Stomach (tissue), 9 donors: ENCODE measurements around the gene COPG1. TPM values are rescaled to one million over a fixed set of nuclear protein-coding genes. Genes with fewer than 3 reads are reported as not detected.

Experiments
- DNase-seq, 2 donors: peaks; one replicate each; pipeline versions ENCODE4 v3.0.0 to v3.0.0-alpha.2; 2013 to 2019
- H3K27ac ChIP-seq, 5 donors: fragments of 200-600 bp in 4 of 5; sonication (generic) in 4 of 5; one replicate each; pipeline ENCODE4 v1.5.1; 2013 to 2019; ENCODE audit warnings: mild to moderate bottlenecking in 1 of 5, moderate library complexity in 1 of 5
- H3K27me3 ChIP-seq, 3 donors: fragments of 200-600 bp; sonication (generic); one replicate each; pipeline ENCODE4 v1.5.1; 2017 to 2019; ENCODE audit warnings: mixed run types in 1 of 3
- H3K36me3 ChIP-seq, 4 donors: fragments of 200-600 bp; sonication (generic); 1 replicate in 3 of 4; 2 replicates in 1 of 4; pipeline ENCODE4 v1.5.1; 2016 to 2019
- H3K4me1 ChIP-seq, 4 donors: fragments of 200-600 bp; sonication (generic); one replicate each; pipeline ENCODE4 v1.5.1; 2016 to 2019
- H3K4me3 ChIP-seq, 4 donors: fragments of 200-600 bp; sonication (generic) in 3 of 4; one replicate each; pipeline ENCODE4 v1.5.1; 2016 to 2019; ENCODE audit warnings: mild to moderate bottlenecking in 1 of 4
- H3K9me3 ChIP-seq, 4 donors: fragments of 200-600 bp; sonication (generic); one replicate each; pipeline ENCODE4 v1.5.1; 2016 to 2019
- CTCF ChIP-seq, 7 experiments: fragments of 450-650 bp in 4 of 7; fragments of 200-600 bp in 3 of 7; sonication (generic) in 3 of 7; IDR thresholded peaks; one replicate each; pipeline ENCODE4 v1.5.1; 2016 to 2019; ENCODE audit warnings: antibody characterized with exemption in 7 of 7, control low read depth in 2 of 7, mild to moderate bottlenecking in 1 of 7
- EP300 ChIP-seq: sonication (generic); formaldehyde crosslinking; IDR thresholded peaks from one replicate; pipeline ENCODE4 v1.6.1; 2017; ENCODE audit warnings: antibody characterized with exemption
- POLR2A ChIP-seq, 4 donors: fragments of 450-650 bp; IDR thresholded peaks; one replicate each; pipeline ENCODE4 v1.6.1; 2016; ENCODE audit warnings: antibody characterized with exemption in 4 of 4, control low read depth in 2 of 4, mild to moderate bottlenecking in 1 of 4, moderate library complexity in 1 of 4
- POLR2AphosphoS5 ChIP-seq, 3 donors: sonication (generic); formaldehyde crosslinking; IDR thresholded peaks; one replicate each; pipeline ENCODE4 v1.6.1; 2016; ENCODE audit warnings: antibody characterized with exemption in 3 of 3
- WGBS, 5 donors: extraction: QIAGEN DNeasy Blood & Tissue Kit in 3 of 5; methylation state at CpG; one replicate each; pipeline versions ENCODE4 v1.1.5 to v1.1.7; 2013 to 2018; 5-methylcytosine and 5-hydroxymethylcytosine counted together
- intact Hi-C: fragments of 100-400 bp; cut with DNase I; formaldehyde crosslinking; loops from one replicate; pipeline ENCODE4 v1.15.1; 2023; ENCODE audit warnings: low total_unique reads
- polyA plus RNA-seq, 3 donors: library from polyadenylated mRNA; stranded (reverse); fragments of 200-250 nt; gene quantifications; one replicate each; pipeline ENCODE4 v1.2.3, GENCODE V29; 2013
- total RNA-seq, 5 donors: library from RNA; depleted of rRNA; stranded (reverse); fragments of >200 nt; gene quantifications; one replicate each; pipeline versions ENCODE4 v1.1.0 to v1.2.3, GENCODE V29; 2014 to 2016
- donor health status: healthy with polysubstance abuse.
- donor health status: Bipolar disorder and iron deficiency.
- donor health status: healthy.

The COPG1 gene
- total and polyA plus RNA-seq, 8 donors, result 38.5 to 356 (median 113) TPM

GRCh38 chr3:129278439-129278965 is 29.1 kb downstream of the COPG1 start, which contains the start of gene HMCES:
Gene HMCES (plus strand): TSS chr3:129278870. CDS start chr3:129279733, 863 bp downstream.
- intact Hi-C loops, result no loop called here
- DNase-seq, result peak; percentile 94 to 98

GRCh38 chr3:129278966-129279906 is 29.8 kb downstream of the COPG1 start:
- Histone ChIP-seq H3K36me3 (peaks cover 30 to 37% (median 37%) of the 10 kb centered on the region in 4 donors), H3K27me3 (no peaks in the 10 kb centered on the region), H3K4me3 (peak overlapping the region; percentile 72 to 93 (median 88)), H3K27ac (peak overlapping the region; percentile 72 to 99 (median 98)), H3K4me1 (peaks cover 14 to 59% (median 46%) of the 10 kb centered on the region in 4 donors), H3K9me3 (no peaks in the 10 kb centered on the region)
- intact Hi-C loops, result no loop called here
- TF ChIP-seq CTCF (IDR thresholded peaks at IDR 0.05), result no peak
- TF ChIP-seq POLR2AphosphoS5 (IDR thresholded peaks at IDR 0.05), result peak in 1 of 3 donors; percentile 1
- TF ChIP-seq POLR2A (IDR thresholded peaks at IDR 0.05), result no peak
- 1 to 3% (median 1%) methylated on average over 50 to 82 of the region's 82 CpGs for WGBS, 5 donors
- DNase-seq, result peak; percentile 38 to 79

More at GRCh38 chr3:129278439-129278965, 29.1 kb downstream of the COPG1 start, which contains the start of gene HMCES:
- 0 to 2% (median 1%) methylated on average over 35 to 44 of the region's 44 CpGs for WGBS, 5 donors
- Histone ChIP-seq H3K9me3 (no peaks in the 10 kb centered on the region), H3K36me3 (peaks cover 37 to 45% (median 44%) of the 10 kb centered on the region in 4 donors), H3K27ac (peak within 1 kb of the TSS; percentile 72 to 99 (median 98)), H3K27me3 (no peaks in the 10 kb centered on the region), H3K4me3 (peak within 1 kb of the TSS; percentile 72 to 93 (median 88)), H3K4me1 (peaks cover 14 to 56% (median 43%) of the 10 kb centered on the region in 4 donors)
- no peak for TF ChIP-seq EP300
- TF ChIP-seq POLR2A (IDR thresholded peaks at IDR 0.05), result peak in 2 of 4 donors; percentile 79 to 88
- peak; percentile 75 to 87 (median 86) for TF ChIP-seq POLR2AphosphoS5 (IDR thresholded peaks at IDR 0.05)
- peak in 1 of 7 experiments; percentile 5 for TF ChIP-seq CTCF (IDR thresholded peaks at IDR 0.05)

GRCh38 chr3:129280183-129280582 is 30.8 kb downstream of the COPG1 start:
- Histone ChIP-seq H3K36me3 (peaks cover 20 to 35% (median 27%) of the 10 kb centered on the region in 4 donors), H3K9me3 (no peaks in the 10 kb centered on the region), H3K27me3 (no peaks in the 10 kb centered on the region), H3K4me1 (peaks cover 14 to 59% (median 46%) of the 10 kb centered on the region in 4 donors), H3K27ac (peak overlapping the region in 4 of 5 donors; percentile 97 to 99 (median 98)), H3K4me3 (peak overlapping the region; percentile 72 to 93 (median 88))
- no peak for DNase-seq
- intact Hi-C loops, result no loop called here
- TF ChIP-seq CTCF (IDR thresholded peaks at IDR 0.05) (no peak), POLR2A (IDR thresholded peaks at IDR 0.05) (no peak), POLR2AphosphoS5 (IDR thresholded peaks at IDR 0.05) (no peak), EP300 (no peak)
- WGBS, 5 donors, result 72 to 90% (median 83%) methylated on average over 2 of the region's 2 CpGs

- Histone ChIP-seq H3K9me3 (no peaks in the 10 kb centered on the region), H3K27ac (peak overlapping the region in 1 of 5 donors; percentile 46), H3K36me3 (peaks cover 5 to 20% (median 16%) of the 10 kb centered on the region in 4 donors), H3K27me3 (no peaks in the 10 kb centered on the region), H3K4me3 (no peak overlapping the region), H3K4me1 (peaks cover 14 to 59% (median 46%) of the 10 kb centered on the region in 4 donors)
- intact Hi-C loops, result no loop called here
- no peak for DNase-seq
- 71 to 78% (median 78%) methylated on average over 5 of the region's 5 CpGs for WGBS, 5 donors
- TF ChIP-seq CTCF (IDR thresholded peaks at IDR 0.05), result no peak
- no peak for TF ChIP-seq POLR2A (IDR thresholded peaks at IDR 0.05)
- TF ChIP-seq POLR2AphosphoS5 (IDR thresholded peaks at IDR 0.05), result no peak
- no peak for TF ChIP-seq EP300
Measured at GRCh38 chr3:129281726-129282125, 32.3 kb downstream of the COPG1 start.
